ENCODE measurements around the gene TANGO2. TPM values are rescaled to one million over a fixed set of nuclear protein-coding genes. Genes with fewer than 3 reads are reported as not detected.
A peak's percentile ranks its signal among the peaks of the same experiment; 100 is the strongest.

TANGO2 gene

Small RNA genes lying within 50 kb of the gene (small RNA-seq; reads per million reads assigned to genes)
- gene MIR185 (ENCODE audit: low read depth) (121 reads per million, percentile 93 among the genes with 10 or more reads in this experiment), gene MIR6816 (ENCODE audit: low read depth) (not detected), gene RF00017 (ENCODE audit: low read depth) (not detected)

Data from mesenchymal stem cell (in vitro differentiated cells and primary cell).